ENCODE data around the gene UCN2. TPM values are rescaled to one million over a fixed set of nuclear protein-coding genes. Genes with fewer than 3 reads are reported as not detected.

Gene UCN2
- total and polyA plus RNA-seq, 9 of the 15 experiments (the other 6 are each of a cell fraction or from before 2014, with no cell fraction given): 0.08 to 0.11 TPM; not detected in 7

DNA sequence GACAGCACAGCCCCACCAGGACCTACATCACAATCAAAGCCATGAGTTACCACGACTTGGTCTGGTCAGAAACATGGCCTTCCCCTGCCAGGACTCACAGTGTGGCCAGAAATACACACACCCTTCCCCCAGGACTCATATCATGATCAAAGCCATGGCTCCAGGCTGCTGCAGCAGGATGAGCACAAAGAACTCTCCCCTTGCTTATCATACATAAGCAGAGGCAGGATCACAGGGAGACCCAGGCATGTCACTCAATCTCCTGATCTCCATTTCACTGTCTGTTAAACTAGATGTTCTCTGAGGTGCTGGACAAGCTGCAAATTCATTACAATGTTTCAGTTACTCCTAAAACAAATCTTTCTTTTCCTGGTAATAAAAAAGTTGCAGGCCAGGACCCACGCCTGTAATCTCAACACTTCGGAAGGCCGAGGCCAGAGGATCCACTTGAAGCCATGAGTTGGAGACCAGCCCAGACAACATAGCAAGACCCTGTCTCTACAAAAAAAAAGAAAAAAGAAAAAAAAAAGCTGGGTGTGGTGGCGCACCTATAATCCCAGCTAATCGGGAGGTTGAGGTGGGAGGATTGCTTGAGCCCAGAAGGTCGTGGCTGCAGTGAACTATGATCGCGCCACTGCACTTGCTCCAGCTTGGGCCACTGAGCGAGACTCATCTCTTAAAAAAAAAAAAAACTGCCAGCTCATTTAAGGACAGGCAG is 8.2 kb downstream of the UCN2 start (continued):
- no peak for TF ChIP-seq MGA (IDR thresholded peaks at IDR 0.05)
- TF ChIP-seq ZHX1 (conservative IDR thresholded peaks at IDR 0.05; ENCODE audit: low read length): no peak
- peak; percentile 68; the same call in 1 of the 2 replicates for TF ChIP-seq STAT5A (IDR thresholded peaks at IDR 0.05; ENCODE audit: borderline replicate concordance, low read length)
- TF ChIP-seq DNMT1 (IDR thresholded peaks at IDR 0.05): no peak
- 0 out of 2 replicates have a peak, but pooled peaks have one; percentile 10 for TF ChIP-seq HDAC2 (IDR thresholded peaks at IDR 0.05)
- TF ChIP-seq NFRKB (IDR thresholded peaks at IDR 0.05; ENCODE audit: low read depth): no peak
- TF ChIP-seq RBM17 (IDR thresholded peaks at IDR 0.05; ENCODE audit: borderline replicate concordance, low read depth, low read length): no peak
- peak in 1 of 3 experiments; percentile 69 for TF ChIP-seq YY1 (IDR thresholded peaks at IDR 0.05; ENCODE audit: borderline replicate concordance in 1 of 3, control insufficient read depth in 1 of 3, extremely low read depth in 1 of 3, insufficient read depth in 3 of 3, insufficient read length in 1 of 3, insufficient replicate concordance in 2 of 3, low read depth in 1 of 3, low read length in 2 of 3)
- no peak for TF ChIP-seq GABPA (tag; conservative IDR thresholded peaks at IDR 0.05; ENCODE audit: low read depth)
- no peak for TF ChIP-seq ERF (CRISPR knock-in tag; IDR thresholded peaks at IDR 0.05)
- TF ChIP-seq ZNF347 (CRISPR knock-in tag; IDR thresholded peaks at IDR 0.05; ENCODE audit: low read depth): no peak
- no peak for TF ChIP-seq SMARCB1 (IDR thresholded peaks at IDR 0.05; ENCODE audit: insufficient read length, low read depth)
- no peak for TF ChIP-seq MCM3 (IDR thresholded peaks at IDR 0.05)

All from K562 (cell line).